HG03558 (cell line): ENCODE results near the gene HPX.

Experiments
- ATAC-seq: cut with Tn5 transposase; IDR thresholded peaks from one replicate; pipeline ENCODE4 v1.9.1; 2021; ENCODE audit warnings: moderate number of reproducible peaks; ENCODE audit not compliant: unreplicated experiment; ENCODE audit errors: extremely low read depth

The HPX gene

GRCh38 chr11:6418557-6419008, 22.2 kb downstream of the HPX start:
- no peak for ATAC-seq

GRCh38 chr11:6417907-6418556, 22.8 kb downstream of the HPX start:
- ATAC-seq: no peak

GRCh38 chr11:6415797-6416196, 25.0 kb downstream of the HPX start:
- ATAC-seq: no peak

GRCh38 chr11:6414874-6415328, 25.9 kb downstream of the HPX start:
- no peak for ATAC-seq

GRCh38 chr11:6413791-6414201, 27.0 kb downstream of the HPX start:
- ATAC-seq: no peak

GRCh38 chr11:6411594-6412031, 29.2 kb downstream of the HPX start:
- ATAC-seq: no peak

- no peak for ATAC-seq
Measured at GRCh38 chr11:6410695-6411430, 29.9 kb downstream of the HPX start.

- no peak for ATAC-seq
Measured at GRCh38 chr11:6406370-6406769, 34.4 kb downstream of the HPX start.

GRCh38 chr11:6405846-6406245, 34.9 kb downstream of the HPX start:
- no peak for ATAC-seq

- no peak for ATAC-seq
Measured at GRCh38 chr11:6405052-6405667, 35.6 kb downstream of the HPX start.

- no peak for ATAC-seq
Measured at GRCh38 chr11:6404342-6405051, 36.3 kb downstream of the HPX start.

GRCh38 chr11:6403539-6403938, 37.2 kb downstream of the HPX start:
- no peak for ATAC-seq

- ATAC-seq: peak; percentile 98
Measured at GRCh38 chr11:6402561-6402981, 38.2 kb downstream of the HPX start.

- no peak for ATAC-seq
Measured at GRCh38 chr11:6402061-6402470, 38.7 kb downstream of the HPX start.

GRCh38 chr11:6401464-6401863, 39.3 kb downstream of the HPX start:
- ATAC-seq: no peak

GRCh38 chr11:6400431-6401345, 40.1 kb downstream of the HPX start:
- no peak for ATAC-seq

GRCh38 chr11:6397636-6398035, 43.2 kb downstream of the HPX start:
- ATAC-seq: no peak

- no peak for ATAC-seq
Measured at GRCh38 chr11:6397156-6397555, 43.6 kb downstream of the HPX start.

GRCh38 chr11:6395470-6396060, 45.2 kb downstream of the HPX start:
- ATAC-seq: no peak
